Esophagus (tissue), 2 donors: ENCODE results near the gene PPP4R2. TPM values are rescaled to one million over a fixed set of nuclear protein-coding genes. Genes with fewer than 3 reads are reported as not detected.

Experiments used
- H3K27ac ChIP-seq, 2 donors: one replicate each; pipeline ENCODE4 v1.5.1; 2013; ENCODE audit warnings: low read depth in 2 of 2, mild to moderate bottlenecking in 2 of 2, inconsistent platforms in 1 of 2, low read length in 1 of 2, moderate library complexity in 1 of 2
- H3K27me3 ChIP-seq, 2 donors: one replicate each; pipeline ENCODE4 v1.6.1; 2013; ENCODE audit warnings: low read length in 2 of 2, control low read depth in 1 of 2, mild to moderate bottlenecking in 1 of 2; ENCODE audit not compliant: insufficient read depth in 2 of 2, control insufficient read depth in 1 of 2
- H3K36me3 ChIP-seq, 2 donors: one replicate each; pipeline ENCODE4 v1.6.1; 2013; ENCODE audit warnings: low read length in 1 of 2; ENCODE audit not compliant: control insufficient read depth in 2 of 2, insufficient read depth in 2 of 2
- H3K4me1 ChIP-seq, 2 donors: one replicate each; pipeline ENCODE4 v1.6.1; 2013; ENCODE audit warnings: low read length in 1 of 2; ENCODE audit not compliant: control insufficient read depth in 2 of 2, insufficient read depth in 2 of 2
- H3K4me3 ChIP-seq, 2 donors: one replicate each; pipeline ENCODE4 v1.5.1; 2013; ENCODE audit warnings: low read length in 2 of 2, mild to moderate bottlenecking in 2 of 2, low read depth in 1 of 2, moderate library complexity in 1 of 2
- H3K9me3 ChIP-seq, 2 donors: one replicate each; pipeline ENCODE4 v1.6.1; 2013; ENCODE audit warnings: mild to moderate bottlenecking in 2 of 2, low read depth in 1 of 2, low read length in 1 of 2, moderate library complexity in 1 of 2; ENCODE audit not compliant: control insufficient read depth in 2 of 2, insufficient read depth in 1 of 2
- WGBS, 2 donors: extraction: QIAGEN DNeasy Blood & Tissue Kit; methylation state at CpG; one replicate each; pipeline ENCODE4 v1.1.7; 2013; 5-methylcytosine and 5-hydroxymethylcytosine counted together
- polyA plus RNA-seq, 2 donors: library from polyadenylated mRNA; stranded (reverse); fragments of 200-250 nt; gene quantifications; one replicate each; pipeline ENCODE4 v1.2.3, GENCODE V29; 2013
- donor health status: healthy with polysubstance abuse.
- donor health status: Bipolar disorder and iron deficiency.

Gene PPP4R2
- polyA plus RNA-seq, 2 donors, result 13.3 to 14.2 TPM

DNA sequence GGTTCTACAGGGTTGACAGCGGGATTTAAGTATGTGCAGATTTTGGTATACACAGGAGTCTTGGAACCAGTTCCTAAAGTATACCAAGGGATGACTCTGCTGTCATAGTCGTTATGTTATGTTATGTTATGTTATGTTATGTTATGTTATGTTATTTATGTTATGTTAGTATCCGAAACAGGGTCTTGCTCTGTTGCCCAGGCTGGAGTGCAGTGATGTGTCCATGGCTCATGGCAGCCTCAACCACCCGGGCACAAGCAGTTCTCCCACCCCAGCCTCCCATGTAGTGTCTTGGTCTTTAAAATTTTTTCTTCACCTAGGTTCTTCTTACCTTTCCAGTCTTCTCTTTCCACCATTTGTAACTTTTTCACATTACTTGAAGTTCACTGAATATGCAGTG lies 21.7 kb downstream of the PPP4R2 start:
- Histone ChIP-seq H3K36me3 (no peaks in the 10 kb centered on the region), H3K4me3 (no peak overlapping the region), H3K27ac (no peak overlapping the region), H3K27me3 (no peaks in the 10 kb centered on the region), H3K9me3 (no peaks in the 10 kb centered on the region), H3K4me1 (no peaks in the 10 kb centered on the region)
- 89 to 93% methylated on average over 4 of the region's 4 CpGs for WGBS, 2 donors

DNA sequence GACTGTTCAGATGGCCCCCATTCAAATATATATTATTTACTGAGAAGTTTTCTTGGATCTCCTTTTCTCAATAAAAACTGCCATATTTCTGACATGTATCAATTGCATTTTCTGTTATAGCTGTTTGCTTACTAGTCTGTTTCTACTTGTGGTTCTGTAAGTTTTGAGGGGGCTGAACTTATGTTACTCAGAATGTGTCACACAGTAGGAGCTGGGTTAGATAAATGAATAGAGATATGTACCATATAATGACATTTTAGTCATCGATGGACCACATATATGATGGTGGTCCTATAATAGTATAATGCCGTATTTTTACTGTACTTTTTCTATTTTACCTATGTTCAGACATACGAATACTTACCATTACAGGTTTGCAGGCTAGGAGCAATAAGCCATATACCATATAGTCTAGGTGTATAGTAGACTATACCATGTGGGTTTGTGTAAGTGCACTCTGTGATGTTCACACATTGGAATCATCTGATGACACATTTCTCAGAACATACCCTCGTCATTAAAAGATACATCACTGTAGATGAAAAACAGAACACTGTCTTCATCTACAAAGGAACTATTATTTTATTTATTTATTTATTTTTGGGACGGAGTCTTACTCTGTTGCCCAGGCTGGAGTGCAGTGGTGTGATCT lies 22.3 kb downstream of the PPP4R2 start:
- no peak overlapping the region for H3K27ac ChIP-seq
- no peaks in the 10 kb centered on the region for H3K4me1 ChIP-seq
- no peaks in the 10 kb centered on the region for H3K9me3 ChIP-seq
- no peak overlapping the region for H3K4me3 ChIP-seq
- H3K36me3 ChIP-seq, result no peaks in the 10 kb centered on the region
- WGBS, 2 donors, result 72 to 86% methylated on average over 5 of the region's 5 CpGs
- H3K27me3 ChIP-seq, result no peaks in the 10 kb centered on the region

DNA sequence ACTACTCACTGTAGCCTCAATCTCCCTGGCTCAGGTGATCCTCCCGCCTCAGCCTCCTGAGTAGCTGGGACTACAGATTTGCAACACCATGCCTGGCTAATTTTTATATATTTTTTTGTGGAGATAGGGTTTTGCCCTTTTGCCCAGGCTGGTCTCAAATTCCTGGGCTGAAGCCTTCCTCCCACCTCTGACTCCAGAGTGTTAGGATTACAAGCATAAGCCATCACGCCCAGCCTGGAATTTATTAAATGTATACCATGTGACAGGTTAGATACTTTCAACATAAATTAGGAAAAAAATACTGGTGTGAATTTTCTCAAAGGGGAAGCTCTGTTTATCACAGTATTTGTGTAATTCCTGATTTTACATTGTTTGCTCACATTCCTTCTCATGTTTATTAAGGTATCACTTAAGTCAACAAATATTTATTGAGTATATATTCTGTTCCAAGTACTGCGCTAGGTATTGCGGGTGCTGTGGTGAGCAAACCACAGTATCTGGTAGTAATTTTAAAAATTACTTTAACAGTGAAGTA lies 24.8 kb downstream of the PPP4R2 start:
- Histone ChIP-seq H3K36me3 (no peaks in the 10 kb centered on the region), H3K9me3 (no peaks in the 10 kb centered on the region), H3K27ac (no peak overlapping the region), H3K4me1 (no peaks in the 10 kb centered on the region), H3K4me3 (no peak overlapping the region), H3K27me3 (no peaks in the 10 kb centered on the region)
- 49 to 74% methylated on average over 4 of the region's 4 CpGs for WGBS, 2 donors

DNA sequence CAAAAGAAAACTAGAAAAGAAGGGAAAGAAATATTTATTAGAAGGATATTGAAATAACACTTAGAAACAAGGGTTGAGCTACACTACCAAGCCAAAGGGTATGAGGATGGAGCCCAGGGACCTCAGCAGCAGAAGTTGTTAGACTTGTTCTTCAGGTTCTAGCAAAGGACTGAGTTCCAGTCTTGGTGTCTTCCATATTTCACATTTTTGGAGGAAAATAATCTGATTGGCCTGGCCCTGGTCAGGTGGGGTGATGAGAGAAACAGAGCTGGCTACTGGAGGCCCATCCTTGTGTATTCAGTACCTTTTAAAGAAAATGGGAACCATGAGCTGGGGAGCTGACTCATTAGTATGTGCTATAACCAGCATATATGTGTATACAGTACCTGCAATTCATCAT lies 28.2 kb downstream of the PPP4R2 start:
- Histone ChIP-seq H3K4me3 (no peak overlapping the region), H3K9me3 (no peaks in the 10 kb centered on the region), H3K4me1 (no peaks in the 10 kb centered on the region), H3K27ac (peak overlapping the region in 1 of 2 donors; percentile 16), H3K27me3 (no peaks in the 10 kb centered on the region), H3K36me3 (no peaks in the 10 kb centered on the region)

DNA sequence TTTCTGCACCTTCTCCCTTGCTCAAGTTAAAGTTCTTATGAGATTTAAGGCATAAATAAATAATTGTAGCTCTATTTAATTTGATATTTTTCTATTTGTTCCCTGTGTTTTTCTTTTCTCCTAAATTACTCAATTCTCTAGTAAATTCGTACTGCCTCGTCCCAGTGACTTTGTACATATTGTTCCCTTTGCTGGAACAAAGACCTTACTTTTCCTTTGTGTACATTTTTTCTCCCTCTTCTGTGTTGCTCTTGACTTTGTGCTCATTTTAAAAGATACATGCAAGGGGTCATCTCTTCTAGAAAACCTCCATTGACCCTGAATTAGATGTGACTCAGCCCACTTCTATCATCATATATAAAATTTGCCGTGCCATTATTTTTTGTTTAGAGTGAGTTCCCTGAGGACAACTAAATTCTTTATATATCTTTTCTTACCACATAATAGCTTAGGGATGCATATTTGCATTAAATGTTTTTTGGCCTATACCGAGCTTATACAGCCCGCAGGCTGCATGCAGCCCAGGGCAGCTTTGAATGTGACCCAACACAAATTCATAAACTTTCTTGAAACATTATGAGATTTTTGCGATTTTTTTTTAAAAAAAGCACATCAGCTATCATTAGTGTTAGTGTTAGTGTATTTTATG lies 29.6 kb downstream of the PPP4R2 start:
- WGBS, 2 donors, result 74 to 83% methylated on average over 6 of the region's 6 CpGs
- Histone ChIP-seq H3K9me3 (no peaks in the 10 kb centered on the region), H3K27me3 (no peaks in the 10 kb centered on the region), H3K4me3 (no peak overlapping the region), H3K4me1 (no peaks in the 10 kb centered on the region), H3K36me3 (no peaks in the 10 kb centered on the region), H3K27ac (no peak overlapping the region)

DNA sequence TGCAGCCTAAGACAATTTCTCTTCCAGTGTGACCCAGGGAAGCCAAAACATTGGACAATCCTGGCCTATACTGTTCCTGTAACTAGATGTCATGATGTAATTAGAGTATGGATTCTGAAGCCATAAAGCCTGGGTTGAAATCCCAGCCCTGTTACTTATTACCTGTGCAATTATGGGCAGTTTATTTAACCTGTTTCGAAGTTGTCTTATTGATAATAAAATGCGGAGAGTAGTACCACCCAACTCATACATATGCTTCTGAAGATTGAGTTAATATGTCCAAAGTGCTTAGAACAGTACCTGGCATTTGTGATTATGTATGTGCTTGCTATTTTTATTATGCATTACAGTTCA lies 30.1 kb downstream of the PPP4R2 start:
- H3K36me3 ChIP-seq, result no peaks in the 10 kb centered on the region
- 91 to 96% methylated on average over 2 of the region's 2 CpGs for WGBS, 2 donors
- H3K4me3 ChIP-seq, result no peak overlapping the region
- no peaks in the 10 kb centered on the region for H3K9me3 ChIP-seq
- H3K27me3 ChIP-seq, result no peaks in the 10 kb centered on the region
- no peak overlapping the region for H3K27ac ChIP-seq
- H3K4me1 ChIP-seq, result no peaks in the 10 kb centered on the region

DNA sequence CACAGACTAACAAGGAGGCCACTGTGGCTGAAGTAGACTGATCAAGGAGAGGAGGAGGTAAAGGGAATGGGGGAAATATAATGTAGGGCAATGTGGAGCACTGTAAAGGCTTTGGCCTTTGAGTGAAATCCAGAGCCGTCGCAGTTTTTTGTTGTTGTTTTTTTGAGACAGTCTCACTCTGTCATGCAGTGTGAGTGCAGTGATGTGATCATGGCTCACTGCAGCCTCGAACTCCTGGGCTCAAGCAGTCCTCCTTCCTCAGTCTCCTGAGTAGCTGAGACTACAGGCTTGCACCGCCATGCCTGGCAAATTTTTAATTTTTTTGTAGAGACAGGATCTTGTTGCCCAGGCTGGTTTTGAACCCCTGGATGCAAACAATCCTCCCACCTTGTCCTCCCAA lies 32.2 kb downstream of the PPP4R2 start:
- H3K9me3 ChIP-seq, result no peaks in the 10 kb centered on the region
- 66 to 82% methylated on average over 4 of the region's 4 CpGs for WGBS, 2 donors
- no peak overlapping the region for H3K27ac ChIP-seq
- H3K36me3 ChIP-seq, result no peaks in the 10 kb centered on the region
- H3K27me3 ChIP-seq, result no peaks in the 10 kb centered on the region
- H3K4me3 ChIP-seq, result no peak overlapping the region
- no peaks in the 10 kb centered on the region for H3K4me1 ChIP-seq

DNA sequence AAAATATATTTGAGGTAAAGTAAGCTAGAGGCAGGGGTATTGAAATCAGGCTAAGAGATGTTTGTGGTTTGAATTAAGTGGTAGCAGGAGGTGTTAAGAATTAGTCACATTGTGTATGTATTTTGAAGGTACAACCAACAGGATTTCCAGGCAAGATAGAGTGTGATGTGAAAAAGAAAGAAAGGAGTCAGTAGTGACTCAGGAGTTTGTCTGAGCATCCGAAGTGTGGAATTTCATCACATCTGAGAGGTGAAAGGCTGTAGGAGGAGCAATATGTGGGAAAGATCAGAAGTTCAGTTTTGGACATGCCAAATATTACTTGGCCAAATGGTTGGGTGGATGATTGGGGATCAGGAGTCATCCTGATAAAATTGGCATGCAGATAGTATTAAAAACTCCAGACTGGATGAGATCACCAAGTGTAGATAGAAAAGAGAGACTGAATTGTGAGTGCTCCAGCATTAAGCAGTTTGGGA lies 32.7 kb downstream of the PPP4R2 start:
- H3K36me3 ChIP-seq, result no peaks in the 10 kb centered on the region
- H3K4me3 ChIP-seq, result no peak overlapping the region
- H3K27me3 ChIP-seq, result no peaks in the 10 kb centered on the region
- WGBS, 2 donors, result 18 to 20% methylated on average over 1 of the region's 1 CpG
- H3K9me3 ChIP-seq, result no peaks in the 10 kb centered on the region
- no peaks in the 10 kb centered on the region for H3K4me1 ChIP-seq
- H3K27ac ChIP-seq, result no peak overlapping the region

DNA sequence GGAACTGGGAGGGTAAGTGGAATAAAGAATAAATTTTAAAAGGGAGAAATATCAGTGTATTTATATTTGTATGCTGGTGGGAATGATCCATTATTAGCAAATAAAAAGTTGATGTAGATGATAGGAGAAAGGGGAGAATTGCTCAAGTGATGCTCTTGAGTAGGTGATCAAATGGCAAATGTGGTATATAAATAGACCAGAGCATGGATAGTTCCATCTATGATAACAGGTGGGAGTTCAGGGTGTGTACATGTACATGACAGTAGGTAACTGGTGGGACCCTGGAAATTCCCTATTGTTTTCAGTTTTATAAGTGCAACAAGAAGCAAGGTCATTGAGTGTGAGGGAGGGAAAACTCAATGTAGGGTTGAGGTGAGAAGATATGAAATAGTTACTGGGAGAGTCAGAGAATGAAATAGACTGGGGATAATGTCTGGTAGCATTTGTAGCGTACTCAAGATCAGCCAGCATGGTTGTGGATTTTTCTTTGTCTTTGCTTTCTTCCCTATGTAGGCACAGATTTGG lies 33.5 kb downstream of the PPP4R2 start:
- H3K36me3 ChIP-seq, result no peaks in the 10 kb centered on the region
- H3K4me1 ChIP-seq, result no peaks in the 10 kb centered on the region
- no peaks in the 10 kb centered on the region for H3K9me3 ChIP-seq
- no peaks in the 10 kb centered on the region for H3K27me3 ChIP-seq
- WGBS, 2 donors, result 96 to 97% methylated on average over 1 of the region's 1 CpG
- H3K4me3 ChIP-seq, result no peak overlapping the region
- H3K27ac ChIP-seq, result no peak overlapping the region
